H9 (cell line): ENCODE data around the gene KRT79. TPM values are rescaled to one million over a fixed set of nuclear protein-coding genes. Genes with fewer than 3 reads are reported as not detected.

ENCODE experiments used
- DNase-seq: peaks from one replicate; pipeline ENCODE4 v3.0.0-alpha.2; 2017
- H2AFZ ChIP-seq: one replicate; pipeline ENCODE4 v1.6.1; 2013; ENCODE audit warnings: mild to moderate bottlenecking, low read length, control low read depth, moderate library complexity
- H2AK5ac ChIP-seq: 2 replicates; pipeline ENCODE4 v1.6.1; 2013; ENCODE audit warnings: low read length, control low read depth, mixed read lengths; ENCODE audit not compliant: insufficient read length
- H2BK120ac ChIP-seq: one replicate; pipeline ENCODE4 v1.6.1; 2013; ENCODE audit warnings: low read depth, mild to moderate bottlenecking, low read length, control low read depth, inconsistent platforms; ENCODE audit not compliant: poor library complexity, severe bottlenecking
- H2BK12ac ChIP-seq: 2 replicates; pipeline ENCODE4 v1.6.1; 2013; ENCODE audit warnings: low read length, control low read depth, mixed read lengths, low read depth; ENCODE audit not compliant: insufficient read length
- H2BK15ac ChIP-seq: 2 replicates; pipeline ENCODE4 v1.6.1; 2013; ENCODE audit warnings: low read depth, low read length, control low read depth
- H2BK20ac ChIP-seq: one replicate; pipeline ENCODE4 v1.6.1; 2013; ENCODE audit warnings: low read depth, mild to moderate bottlenecking, low read length, control low read depth, inconsistent platforms; ENCODE audit not compliant: poor library complexity, severe bottlenecking
- H2BK5ac ChIP-seq: 2 replicates; pipeline ENCODE4 v1.6.1; 2013; ENCODE audit warnings: low read length, control low read depth, mixed read lengths; ENCODE audit not compliant: insufficient read length
- H3K14ac ChIP-seq: 2 replicates; pipeline ENCODE4 v1.6.1; 2013; ENCODE audit warnings: low read length, control low read depth; ENCODE audit not compliant: insufficient read depth
- H3K18ac ChIP-seq: 2 replicates; pipeline ENCODE4 v1.6.1; 2013; ENCODE audit warnings: low read depth, mild to moderate bottlenecking, mixed read lengths, low read length, control low read depth; ENCODE audit not compliant: insufficient read length
- H3K23ac ChIP-seq: 2 replicates; pipeline ENCODE4 v1.6.1; 2013; ENCODE audit warnings: low read length, control low read depth, mixed read lengths, low read depth; ENCODE audit not compliant: insufficient read length
- H3K23me2 ChIP-seq: 2 replicates; pipeline ENCODE4 v1.6.1; 2013; ENCODE audit warnings: low read depth, mild to moderate bottlenecking, mixed read lengths, low read length, control low read depth; ENCODE audit not compliant: insufficient read length, poor library complexity, severe bottlenecking
- H3K27ac ChIP-seq: 2 replicates; pipeline ENCODE4 v1.5.1; 2013; ENCODE audit warnings: low read length, control low read depth, mixed read lengths, low read depth; ENCODE audit not compliant: insufficient read length
- H3K27me3 ChIP-seq: 2 replicates; pipeline ENCODE4 v1.6.1; 2013; ENCODE audit warnings: low read length, control low read depth, inconsistent platforms; ENCODE audit not compliant: insufficient read depth
- H3K4ac ChIP-seq: 2 replicates; pipeline ENCODE4 v1.6.1; 2013; ENCODE audit warnings: low read depth, mild to moderate bottlenecking, control low read depth, inconsistent platforms, low read length, moderate library complexity
- H3K4me1 ChIP-seq: 2 replicates; pipeline ENCODE4 v1.6.1; 2013; ENCODE audit warnings: low read length, control low read depth, inconsistent platforms; ENCODE audit not compliant: insufficient read depth
- H3K4me2 ChIP-seq: 2 replicates; pipeline ENCODE4 v1.6.1; 2013; ENCODE audit warnings: low read length, control low read depth, mixed read lengths; ENCODE audit not compliant: insufficient read length, insufficient read depth
- H3K56ac ChIP-seq: 2 replicates; pipeline ENCODE4 v1.6.1; 2013; ENCODE audit warnings: low read depth, mild to moderate bottlenecking, mixed read lengths, low read length, control low read depth; ENCODE audit not compliant: insufficient read length
- H3K79me1 ChIP-seq: 2 replicates; pipeline ENCODE4 v1.6.1; 2013; ENCODE audit warnings: low read depth, mild to moderate bottlenecking, moderate library complexity, low read length, control low read depth, inconsistent platforms; ENCODE audit not compliant: insufficient read depth, poor library complexity, severe bottlenecking
- H3K79me2 ChIP-seq: 2 replicates; pipeline ENCODE4 v1.6.1; 2013; ENCODE audit warnings: low read length, control low read depth, inconsistent platforms; ENCODE audit not compliant: insufficient read depth
- H3K9ac ChIP-seq: 2 replicates; pipeline ENCODE4 v1.6.1; 2013; ENCODE audit warnings: low read length, control low read depth, mixed read lengths; ENCODE audit not compliant: insufficient read length; ENCODE audit errors: extremely low read depth
- H3K9me3 ChIP-seq: one replicate; pipeline ENCODE4 v1.6.1; 2013; ENCODE audit warnings: low read depth, low read length, inconsistent platforms; ENCODE audit not compliant: control insufficient read depth
- H3T11ph ChIP-seq: one replicate; pipeline ENCODE4 v1.6.1; 2013; ENCODE audit warnings: mild to moderate bottlenecking, low read length, control low read depth, inconsistent platforms
- H4K20me1 ChIP-seq: one replicate; pipeline ENCODE4 v1.6.1; 2013; ENCODE audit not compliant: control insufficient read depth, insufficient read length, insufficient read depth
- H4K5ac ChIP-seq: 2 replicates; pipeline ENCODE4 v1.6.1; 2013; ENCODE audit warnings: low read depth, mild to moderate bottlenecking, mixed read lengths, low read length, control low read depth; ENCODE audit not compliant: insufficient read length
- H4K8ac ChIP-seq: replicated peaks from 2 replicates; pipeline ENCODE4 v1.6.1; 2013; ENCODE audit warnings: low read length, control low read depth, mixed read lengths, low read depth; ENCODE audit not compliant: insufficient read length
- H4K91ac ChIP-seq: 2 replicates; pipeline ENCODE4 v1.6.1; 2013; ENCODE audit warnings: low read depth, mild to moderate bottlenecking, moderate library complexity, mixed read lengths, low read length, control low read depth; ENCODE audit not compliant: insufficient read length
- H3K27ac Mint-ChIP-seq, 3 experiments: 2 replicates in 2 of 3; 3 replicates in 1 of 3; pipeline ENCODE4 v1.8.0; 2020 to 2021; ENCODE audit warnings: mixed read lengths in 3 of 3, mild to moderate bottlenecking in 1 of 3, moderate library complexity in 1 of 3
- H3K27me3 Mint-ChIP-seq: 2 replicates; pipeline ENCODE4 v1.8.0; 2021; ENCODE audit warnings: low read depth, mild to moderate bottlenecking, moderate library complexity, mixed read lengths
- H3K36me3 Mint-ChIP-seq, 3 experiments: 2 replicates in 2 of 3; 3 replicates in 1 of 3; pipeline ENCODE4 v1.8.0; 2020 to 2021; ENCODE audit warnings: low read depth in 3 of 3, mixed read lengths in 3 of 3; ENCODE audit not compliant: insufficient read depth in 1 of 3
- H3K4me1 Mint-ChIP-seq, 2 experiments: 2 replicates each; pipeline ENCODE4 v1.8.0; 2020; ENCODE audit warnings: mixed read lengths in 2 of 2
- H3K4me3 Mint-ChIP-seq, 2 experiments: 2 replicates in 1 of 2; 3 replicates in 1 of 2; pipeline ENCODE4 v1.8.0; 2020 to 2021; ENCODE audit warnings: mild to moderate bottlenecking in 2 of 2, mixed read lengths in 2 of 2, moderate library complexity in 1 of 2
- H3K9me3 Mint-ChIP-seq, 2 experiments: 2 replicates in 1 of 2; 3 replicates in 1 of 2; pipeline ENCODE4 v1.8.0; 2020; ENCODE audit warnings: mild to moderate bottlenecking in 2 of 2, mixed read lengths in 2 of 2, moderate library complexity in 1 of 2
- WGBS: extraction: QIAGEN DNeasy Blood & Tissue Kit; methylation state at CpG from one replicate; pipeline ENCODE4 v1.1.7; 2013; ENCODE audit warnings: missing lambda C conversion rate, low lambda C conversion rate, mixed read lengths; ENCODE audit not compliant: insufficient read length; ENCODE audit errors: extremely low coverage; 5-methylcytosine and 5-hydroxymethylcytosine counted together
- total RNA-seq: library from RNA; stranded (reverse); gene quantifications from 2 replicates; pipeline ENCODE4 v1.2.1, GENCODE V29; 2021
- TF ChIP-seq, protein P1 (sequence below): fragments of 200-600 bp; sonication (generic); conservative IDR thresholded peaks from 3 replicates; pipeline ENCODE4 v1.8.0; 2021; ENCODE audit warnings: antibody characterized with exemption, mild to moderate bottlenecking

Gene KRT79
- total RNA-seq, 1 experiment from 2014 or later = not detected

GRCh38 chr12:52808573-52809160 is 25.4 kb downstream of the KRT79 start:
- TF ChIP-seq, protein P1, sequence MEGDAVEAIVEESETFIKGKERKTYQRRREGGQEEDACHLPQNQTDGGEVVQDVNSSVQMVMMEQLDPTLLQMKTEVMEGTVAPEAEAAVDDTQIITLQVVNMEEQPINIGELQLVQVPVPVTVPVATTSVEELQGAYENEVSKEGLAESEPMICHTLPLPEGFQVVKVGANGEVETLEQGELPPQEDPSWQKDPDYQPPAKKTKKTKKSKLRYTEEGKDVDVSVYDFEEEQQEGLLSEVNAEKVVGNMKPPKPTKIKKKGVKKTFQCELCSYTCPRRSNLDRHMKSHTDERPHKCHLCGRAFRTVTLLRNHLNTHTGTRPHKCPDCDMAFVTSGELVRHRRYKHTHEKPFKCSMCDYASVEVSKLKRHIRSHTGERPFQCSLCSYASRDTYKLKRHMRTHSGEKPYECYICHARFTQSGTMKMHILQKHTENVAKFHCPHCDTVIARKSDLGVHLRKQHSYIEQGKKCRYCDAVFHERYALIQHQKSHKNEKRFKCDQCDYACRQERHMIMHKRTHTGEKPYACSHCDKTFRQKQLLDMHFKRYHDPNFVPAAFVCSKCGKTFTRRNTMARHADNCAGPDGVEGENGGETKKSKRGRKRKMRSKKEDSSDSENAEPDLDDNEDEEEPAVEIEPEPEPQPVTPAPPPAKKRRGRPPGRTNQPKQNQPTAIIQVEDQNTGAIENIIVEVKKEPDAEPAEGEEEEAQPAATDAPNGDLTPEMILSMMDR = no peak
- H3K27ac ChIP-seq = no peak overlapping the region
- H3K9me3 ChIP-seq = no peaks in the 10 kb centered on the region
- no peak for DNase-seq
- Mint-ChIP-seq H3K4me1 (peaks cover 19 to 20% of the 10 kb centered on the region in 2 experiments), H3K36me3 (no peaks in the 10 kb centered on the region), H3K9me3 (no peaks in the 10 kb centered on the region), H3K4me3 (no peak overlapping the region), H3K27me3 (peaks cover 12% of the 10 kb centered on the region), H3K27ac (no peak overlapping the region)
- H4K91ac ChIP-seq = no peak overlapping the region
- H3K18ac ChIP-seq = no peak overlapping the region
- no peak overlapping the region for H2AFZ ChIP-seq
- H2BK20ac ChIP-seq = no peak overlapping the region
- no peak overlapping the region for H3K9ac ChIP-seq
- WGBS = no CpG with 5 or more reads among the region's 8 CpGs
- no peaks in the 10 kb centered on the region for H3K79me1 ChIP-seq
- no peak overlapping the region for H2BK15ac ChIP-seq
- no peaks in the 10 kb centered on the region for H4K20me1 ChIP-seq
- no peak overlapping the region for H3K23ac ChIP-seq
- H3K79me2 ChIP-seq = no peaks in the 10 kb centered on the region
- H3K14ac ChIP-seq = no peak overlapping the region; the same call in 1 of the 2 replicates
- no peak overlapping the region for H2BK12ac ChIP-seq
- H3K27me3 ChIP-seq = no peaks in the 10 kb centered on the region
- no peak overlapping the region for H4K5ac ChIP-seq
- no peak overlapping the region for H3K4me2 ChIP-seq
- no peak overlapping the region for H3T11ph ChIP-seq
- no peak overlapping the region for H2BK5ac ChIP-seq
- H2AK5ac ChIP-seq = no peak overlapping the region
- no peak overlapping the region for H3K56ac ChIP-seq
- H4K8ac ChIP-seq = no peak overlapping the region
- no peak overlapping the region for H2BK120ac ChIP-seq
- H3K4ac ChIP-seq = no peak overlapping the region
- H3K23me2 ChIP-seq = no peaks in the 10 kb centered on the region
- peaks cover 2% of the 10 kb centered on the region; the same call in 1 of the 2 replicates for H3K4me1 ChIP-seq
